ENCODE results near the gene LAMB3.
A peak's percentile ranks its signal among the peaks of the same experiment; 100 is the strongest.

LAMB3 gene

GRCh38 chr1:209617047-209617673 lies 35.1 kb downstream of the LAMB3 start:
- no peak for DNase-seq

- DNase-seq, result no peak
These were observed 35.7 kb downstream of the LAMB3 start for GRCh38 chr1:209616366-209617046.

- no peak for DNase-seq
These were observed 37.3 kb downstream of the LAMB3 start for GRCh38 chr1:209614906-209615305.

- DNase-seq, result no peak
These were observed 38.1 kb downstream of the LAMB3 start for GRCh38 chr1:209614151-209614420.

- no peak for DNase-seq
These were observed 38.6 kb downstream of the LAMB3 start for GRCh38 chr1:209613400-209614150.

- DNase-seq, result no peak
These were observed 39.4 kb downstream of the LAMB3 start for GRCh38 chr1:209612646-209613399.

GRCh38 chr1:209611771-209612570 lies 40.3 kb downstream of the LAMB3 start:
- no peak for DNase-seq

- no peak for DNase-seq
These were observed 41.7 kb downstream of the LAMB3 start for GRCh38 chr1:209610631-209610905.

- no peak for DNase-seq
These were observed 42.2 kb downstream of the LAMB3 start for GRCh38 chr1:209609791-209610630.

- no peak for DNase-seq
These were observed 43.0 kb downstream of the LAMB3 start for GRCh38 chr1:209609041-209609790.

GRCh38 chr1:209607795-209608178 lies 44.4 kb downstream of the LAMB3 start:
- DNase-seq, result no peak

- no peak for DNase-seq
These were observed 45.0 kb downstream of the LAMB3 start for GRCh38 chr1:209607102-209607794.

GRCh38 chr1:209603877-209604276 lies 48.3 kb downstream of the LAMB3 start:
- DNase-seq, result no peak

GRCh38 chr1:209601809-209602657 lies 50.2 kb downstream of the LAMB3 start:
- peak; percentile 38 for DNase-seq

- no peak for DNase-seq
These were observed 51.7 kb downstream of the LAMB3 start for GRCh38 chr1:209600541-209600940.

- no peak for DNase-seq
These were observed 54.0 kb downstream of the LAMB3 start for GRCh38 chr1:209598227-209598626.

- no peak for DNase-seq
These were observed 54.7 kb downstream of the LAMB3 start for GRCh38 chr1:209597499-209597898.

- DNase-seq, result no peak
These were observed 56.5 kb downstream of the LAMB3 start for GRCh38 chr1:209595599-209596285.

- DNase-seq, result no peak
These were observed 57.2 kb downstream of the LAMB3 start for GRCh38 chr1:209595028-209595427.

Data from right hindlimb (tissue), 1 donor.